GM12878 (cell line): ENCODE measurements around the gene SRMS. TPM values are rescaled to one million over a fixed set of nuclear protein-coding genes. Genes with fewer than 3 reads are reported as not detected.
A peak's percentile ranks its signal among the peaks of the same experiment; 100 is the strongest.

ENCODE experiments used
- ATAC-seq: fragments of 200-7000 bp; cut with Tn5 transposase; 3 replicates; pipeline ENCODE4 v1.9.1; 2020; ENCODE audit warnings: mild to moderate bottlenecking, moderate library complexity
- BruUV-seq: library from RNA; stranded (reverse); fragments of 400-500 nt; replicated peaks from 2 replicates; lab custom pipeline; 2021; lab: Mats Ljungman, UMichigan
- CTCF ChIA-PET: fragments of 300-600 bp; sonication (Branson Sonifier 250); formaldehyde crosslinking; extraction: SDS; loops from one replicate; lab custom pipeline; 2021; ENCODE audit warnings: inconsistent platforms; lab: Yijun Ruan, JAX
- POLR2A ChIA-PET: fragments of 350-600 bp; formaldehyde crosslinking; extraction: SDS; loops from one replicate; lab custom pipeline; 2021; ENCODE audit warnings: inconsistent platforms; lab: Charles Lee
- RAD21 ChIA-PET: fragments of 300-600 bp; sonication (Branson Sonifier 250); formaldehyde crosslinking; loops from one replicate; lab custom pipeline; 2023; ENCODE audit warnings: antibody characterized with exemption; ENCODE audit not compliant: unreplicated experiment; lab: Charles Lee
- SMC1A ChIA-PET: fragments of 300-600 bp; sonication (Branson Sonifier 250); formaldehyde crosslinking; loops from one replicate; lab custom pipeline; 2023; ENCODE audit not compliant: unreplicated experiment, uncharacterized antibody; lab: Charles Lee
- DNase-seq: peaks from one replicate; pipeline ENCODE4 v3.0.0-alpha.2; 2011; ENCODE audit warnings: low read depth, low spot score
- FAIRE-seq: peaks from 3 replicates; lab custom pipeline; 2011; peaks lifted over from hg19 to GRCh38; lab: Jason Lieb, UNC
- H2AFZ ChIP-seq: 2 replicates; pipeline ENCODE4 v1.6.0; 2011; ENCODE audit warnings: low read depth, low read length, control low read depth; ENCODE audit not compliant: control insufficient read depth
- H3K27ac ChIP-seq: 2 replicates; pipeline ENCODE4 v1.5.1; 2011; ENCODE audit warnings: control low read depth; ENCODE audit not compliant: control insufficient read depth, insufficient read depth
- H3K27me3 ChIP-seq, 2 experiments: replicated peaks in 1 of 2; 2 replicates each; pipeline versions ENCODE4 v1.6.0 to v1.6.1; 2011; ENCODE audit warnings: low read length in 1 of 2; ENCODE audit not compliant: control insufficient read depth in 2 of 2, insufficient read depth in 2 of 2
- H3K36me3 ChIP-seq, 2 experiments: 2 replicates each; pipeline ENCODE4 v1.5.1; 2011; ENCODE audit warnings: low read length in 1 of 2; ENCODE audit not compliant: control insufficient read depth in 2 of 2, insufficient read depth in 2 of 2
- H3K4me1 ChIP-seq: 2 replicates; pipeline ENCODE4 v1.6.1; 2011; ENCODE audit warnings: mild to moderate bottlenecking, low read length, moderate library complexity, mixed read lengths; ENCODE audit not compliant: control insufficient read depth, insufficient read depth
- H3K4me2 ChIP-seq: 2 replicates; pipeline ENCODE4 v1.6.0; 2011; ENCODE audit warnings: control low read depth; ENCODE audit not compliant: control insufficient read depth, insufficient read depth
- H3K4me3 ChIP-seq: fragments of 200-600 bp; sonication (generic); 2 replicates; pipeline ENCODE4 v1.5.1; 2016
- H3K79me2 ChIP-seq: 2 replicates; pipeline ENCODE4 v1.6.0; 2011; ENCODE audit warnings: low read length; ENCODE audit not compliant: control insufficient read depth, insufficient read depth
- H3K9ac ChIP-seq: 2 replicates; pipeline ENCODE4 v1.8.0; 2011; ENCODE audit warnings: low read length, control low read depth, mixed read lengths; ENCODE audit not compliant: control insufficient read depth, insufficient read depth
- H3K9me3 ChIP-seq: replicated peaks from 3 replicates; pipeline ENCODE4 v1.5.1; 2011; ENCODE audit warnings: mild to moderate bottlenecking, low read length; ENCODE audit not compliant: control insufficient read depth, insufficient read depth
- H4K20me1 ChIP-seq: 2 replicates; pipeline ENCODE4 v1.6.0; 2011; ENCODE audit not compliant: control insufficient read depth, insufficient read depth
- CBFB ChIP-seq: IDR thresholded peaks from 2 replicates; pipeline ENCODE4 v1.6.1; 2016; ENCODE audit warnings: antibody characterized with exemption, low read depth
- CREM ChIP-seq: IDR thresholded peaks from 2 replicates; pipeline ENCODE4 v1.6.1; 2014; ENCODE audit warnings: antibody characterized with exemption, low read depth
- DPF2 ChIP-seq: fragments of 450-650 bp; IDR thresholded peaks from 2 replicates; pipeline ENCODE4 v1.6.1; 2017; ENCODE audit warnings: mild to moderate bottlenecking
- EED ChIP-seq: sonication (generic); IDR thresholded peaks from 2 replicates; pipeline ENCODE4 v1.6.1; 2016; ENCODE audit warnings: antibody characterized with exemption, low read depth
- ETV6 ChIP-seq, 2 experiments: fragments of 450-650 bp in 1 of 2; IDR thresholded peaks in 1 of 2; conservative IDR thresholded peaks in 1 of 2; 2 replicates each; pipeline ENCODE4 v1.6.1; 2014; ENCODE audit warnings: antibody characterized with exemption in 1 of 2, borderline replicate concordance in 1 of 2, low read depth in 1 of 2, mild to moderate bottlenecking in 1 of 2, moderate library complexity in 1 of 2
- IKZF1 ChIP-seq: fragments of 450-650 bp; conservative IDR thresholded peaks from 2 replicates; pipeline ENCODE4 v1.6.1; 2017; ENCODE audit warnings: antibody characterized with exemption, mild to moderate bottlenecking
- IKZF2 ChIP-seq, 2 experiments: fragments of 450-650 bp; IDR thresholded peaks; 2 replicates each; pipeline ENCODE4 v1.6.1; 2017; ENCODE audit warnings: mild to moderate bottlenecking in 2 of 2, moderate library complexity in 2 of 2
- KAT2A ChIP-seq: conservative IDR thresholded peaks from 2 replicates; pipeline ENCODE4 v1.6.1; 2011; ENCODE audit warnings: low read depth, low read length; ENCODE audit not compliant: control insufficient read depth
- LARP7 ChIP-seq: fragments of 450-650 bp; IDR thresholded peaks from 2 replicates; pipeline ENCODE4 v1.6.1; 2017; ENCODE audit warnings: mild to moderate bottlenecking
- MEF2A ChIP-seq: IDR thresholded peaks from 2 replicates; pipeline ENCODE4 v1.6.1; 2011; ENCODE audit warnings: low read depth, mild to moderate bottlenecking, low read length, moderate library complexity; ENCODE audit not compliant: insufficient read depth
- NFIC ChIP-seq: IDR thresholded peaks from 2 replicates; pipeline ENCODE4 v1.6.1; 2012; ENCODE audit warnings: low read depth, mild to moderate bottlenecking, inconsistent platforms, low read length, moderate library complexity
- NFYA ChIP-seq: IDR thresholded peaks from 2 replicates; pipeline ENCODE4 v1.6.1; 2011; ENCODE audit warnings: low read depth, mild to moderate bottlenecking, low read length, improper control_type of control experiment, borderline replicate concordance
- NR2C1 ChIP-seq: fragments of 450-650 bp; IDR thresholded peaks from 2 replicates; pipeline ENCODE4 v1.6.1; 2017; ENCODE audit warnings: antibody characterized with exemption, mild to moderate bottlenecking, moderate library complexity
- NR2F1 ChIP-seq: fragments of 450-650 bp; conservative IDR thresholded peaks from 2 replicates; pipeline ENCODE4 v1.6.1; 2017; ENCODE audit warnings: mild to moderate bottlenecking
- PAX5 ChIP-seq: IDR thresholded peaks from 2 replicates; pipeline ENCODE4 v1.6.1; 2011; ENCODE audit warnings: low read depth, low read length, borderline replicate concordance
- RB1 ChIP-seq: fragments of 450-650 bp; formaldehyde crosslinking; IDR thresholded peaks from 2 replicates; pipeline ENCODE4 v1.6.1; 2017; ENCODE audit warnings: mild to moderate bottlenecking, borderline replicate concordance
- RUNX3 ChIP-seq: IDR thresholded peaks from 2 replicates; pipeline ENCODE4 v1.6.1; 2012; ENCODE audit warnings: low read length, inconsistent platforms
- SMARCA5 ChIP-seq: fragments of 450-650 bp; IDR thresholded peaks from 2 replicates; pipeline ENCODE4 v1.6.1; 2017; ENCODE audit warnings: mild to moderate bottlenecking
- SPI1 ChIP-seq: IDR thresholded peaks from 2 replicates; pipeline ENCODE4 v1.6.1; 2011; ENCODE audit warnings: low read depth, mild to moderate bottlenecking, low read length, moderate library complexity, borderline replicate concordance; ENCODE audit not compliant: insufficient read depth
- SREBF1 ChIP-seq: IDR thresholded peaks from 2 replicates; pipeline ENCODE4 v1.6.1; 2012; ENCODE audit warnings: mild to moderate bottlenecking, low read length
- TCF3 ChIP-seq: IDR thresholded peaks from 2 replicates; pipeline ENCODE4 v1.6.1; 2012; ENCODE audit warnings: low read depth, mild to moderate bottlenecking, low read length, borderline replicate concordance; ENCODE audit not compliant: insufficient read depth
- ZNF207 ChIP-seq: fragments of 450-650 bp; IDR thresholded peaks from 2 replicates; pipeline ENCODE4 v1.6.1; 2014; ENCODE audit warnings: antibody characterized with exemption, mild to moderate bottlenecking, borderline replicate concordance
- ZNF217 ChIP-seq: fragments of 450-650 bp; IDR thresholded peaks from 2 replicates; pipeline ENCODE4 v1.6.1; 2017; ENCODE audit warnings: antibody characterized with exemption, mild to moderate bottlenecking
- WGBS: methylation state at CpG from one replicate; pipeline ENCODE4 v1.1.6; 2016; ENCODE audit warnings: low lambda C conversion rate; ENCODE audit not compliant: insufficient replicate concordance, insufficient coverage; ENCODE audit errors: missing lambda C conversion rate; 5-methylcytosine and 5-hydroxymethylcytosine counted together
- in situ Hi-C: fragments of 300-500 bp; cut with MboI; formaldehyde crosslinking; loops from 9 replicates; pipeline ENCODE4 v1.14.3; 2018; ENCODE audit warnings: mixed read lengths
- intact Hi-C: fragments of 100-400 bp; cut with micrococcal nuclease; formaldehyde crosslinking; loops from one replicate; pipeline ENCODE4 v1.14.2; 2022; ENCODE audit not compliant: unreplicated experiment
- polyA plus RNA-seq, 11 experiments: library from polyadenylated mRNA; depleted of rRNA in 4 of 11; unstranded in 6 of 11; stranded (reverse) in 5 of 11; fragments of >200 nt; fragmentation: Nextera tagmentation in 4 of 11; fragmentation: Illumina TruSeq in 1 of 11; extraction: Ambion mirVana in 4 of 11; extraction: Trizol in 1 of 11; gene quantifications; 1 replicate in 1 of 11; 2 replicates in 10 of 11; pipeline versions ENCODE4 v1.2.1 to v1.2.3, GENCODE V29; 2011 to 2016; ENCODE audit warnings: inconsistent platforms in 2 of 11, missing spikeins in 2 of 11, low read depth in 1 of 11
- total RNA-seq, 4 experiments: library from RNA; depleted of rRNA in 3 of 4; stranded (reverse); fragments of >200 nt in 3 of 4; fragmentation: Illumina TruSeq in 1 of 4; extraction: Trizol in 1 of 4; gene quantifications; 2 replicates each; pipeline versions ENCODE4 v1.2.1 to v1.2.3, GENCODE V29; 2013 to 2021
- TF ChIP-seq, protein P1 (sequence below): IDR thresholded peaks from 2 replicates; pipeline ENCODE4 v1.6.1; 2011; ENCODE audit warnings: borderline replicate concordance, low read depth, mild to moderate bottlenecking, moderate library complexity, mixed read lengths, low read length; ENCODE audit not compliant: insufficient read depth; ENCODE audit errors: extremely low read length

Gene SRMS
- total and polyA plus RNA-seq, 10 of the 15 experiments (the other 5 are each of a cell fraction or from before 2014, with no cell fraction given), result not detected

DNA sequence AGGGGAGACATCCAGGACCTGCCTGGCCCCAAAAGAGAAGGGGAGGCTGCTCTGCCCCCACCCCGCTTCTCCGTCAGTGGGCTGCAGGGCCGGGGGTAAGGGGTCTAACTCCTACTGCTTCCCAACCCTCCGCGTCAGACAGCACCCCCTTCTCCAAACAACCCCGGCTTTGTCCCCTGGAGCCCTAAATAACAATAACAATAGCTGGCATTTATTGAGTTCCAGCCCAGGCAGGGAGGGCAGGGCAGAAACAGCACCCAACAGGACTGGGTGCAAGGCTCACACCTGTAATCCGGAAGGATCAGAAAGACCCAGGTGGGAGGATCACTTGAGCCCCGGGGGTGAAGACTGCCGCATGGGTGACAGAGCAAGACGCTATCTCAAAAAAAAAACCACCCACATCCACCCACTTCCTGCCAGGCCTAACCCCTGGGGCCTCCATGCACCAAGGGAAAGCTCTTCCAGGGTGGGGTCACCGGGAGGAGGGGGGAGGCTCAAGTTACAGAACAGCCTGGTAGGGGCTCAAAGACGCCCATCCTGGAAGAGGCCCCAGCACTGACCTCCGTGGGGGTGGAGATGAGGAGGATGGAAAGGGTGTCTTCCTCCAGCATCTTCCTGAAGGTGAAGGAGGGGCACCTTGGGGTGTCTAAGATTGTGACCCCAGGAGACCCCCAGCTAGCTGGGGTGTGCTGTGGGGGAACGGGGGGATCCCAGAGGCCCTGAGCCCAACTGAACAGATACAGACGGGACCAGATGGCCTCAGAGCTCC is 5.1 kb upstream of the SRMS start:
- ChIA-PET CTCF (interaction anchor here (0.6 to 2.2 kb wide), 6 partner anchors 10 to 243 kb away, joined by 3 to 9 read pairs (median 5); no protein-coding TSS in a partner anchor), POLR2A (interaction anchor here (0.6 to 2.2 kb wide), 9 partner anchors 9 to 303 kb away, joined by 3 to 11 read pairs (median 3); partner anchors contain the start of genes HELZ2, PPDPF and PTK6), SMC1A (interaction anchor here (0.6 to 3.5 kb wide), 3 partner anchors 15 to 89 kb away, joined by 3 to 16 read pairs (median 4); partner anchors contain the start of gene PTK6), RAD21 (interaction anchor here (1.0 to 2.0 kb wide), 6 partner anchors 8 to 89 kb away, joined by 3 to 23 read pairs (median 10); partner anchors contain the start of genes HELZ2 and PTK6)
- in situ Hi-C loops (no loop called here), intact Hi-C loops (loop anchor here (1.0 kb wide), 1 partner anchor 15 kb away; the partner anchor contains the start of gene PTK6)
- ATAC-seq, result peak; percentile 64
- peak overlapping the region; percentile 64 for H3K27ac ChIP-seq
- 2% methylated on average over 14 of the region's 15 CpGs for WGBS
- no peaks in the 10 kb centered on the region for H3K79me2 ChIP-seq
- peak; percentile 71 for FAIRE-seq
- H3K4me3 ChIP-seq, result peak overlapping the region; percentile 24; the same call in 1 of the 2 replicates
- no peaks in the 10 kb centered on the region for H3K36me3 ChIP-seq
- DNase-seq, result peak; percentile 52
- H3K9me3 ChIP-seq, result no peaks in the 10 kb centered on the region
- peaks cover 22% of the 10 kb centered on the region for H3K4me1 ChIP-seq
- H4K20me1 ChIP-seq, result no peaks in the 10 kb centered on the region; the same call in 1 of the 2 replicates
- H3K9ac ChIP-seq, result peak overlapping the region; percentile 16; the same call in 1 of the 2 replicates
- H3K27me3 ChIP-seq, result no peaks in the 10 kb centered on the region; a peak in 1 of 4 replicates
- no TSS peak for BruUV-seq
- peak overlapping the region; percentile 62 for H2AFZ ChIP-seq
- H3K4me2 ChIP-seq, result peak overlapping the region; percentile 89
- peak in 1 of 2 experiments; percentile 28; a peak in 1 of 4 replicates for TF ChIP-seq ETV6 (conservative IDR thresholded peaks at IDR 0.05 in 1 of 2, IDR thresholded peaks at IDR 0.05 in 1 of 2; ENCODE audit: borderline replicate concordance in 1 of 2, low read depth in 1 of 2)
- peak; percentile 44 to 45; a peak in 3 of 4 replicates for TF ChIP-seq IKZF2 (IDR thresholded peaks at IDR 0.05)
- TF ChIP-seq SREBF1, result no peak
- TF ChIP-seq DPF2, result 0 out of 2 replicates have a peak, but pooled peaks have one; percentile 23
- TF ChIP-seq, protein P1, sequence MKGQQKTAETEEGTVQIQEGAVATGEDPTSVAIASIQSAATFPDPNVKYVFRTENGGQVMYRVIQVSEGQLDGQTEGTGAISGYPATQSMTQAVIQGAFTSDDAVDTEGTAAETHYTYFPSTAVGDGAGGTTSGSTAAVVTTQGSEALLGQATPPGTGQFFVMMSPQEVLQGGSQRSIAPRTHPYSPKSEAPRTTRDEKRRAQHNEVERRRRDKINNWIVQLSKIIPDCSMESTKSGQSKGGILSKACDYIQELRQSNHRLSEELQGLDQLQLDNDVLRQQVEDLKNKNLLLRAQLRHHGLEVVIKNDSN, result no peak
- TF ChIP-seq LARP7, result 0 out of 2 replicates have a peak, but pooled peaks have one; percentile 22
- peak; percentile 89 for TF ChIP-seq RUNX3
- 0 out of 2 replicates have a peak, but pooled peaks have one; percentile 9 for TF ChIP-seq SPI1
- TF ChIP-seq MEF2A, result peak; percentile 56; the same call in 1 of the 2 replicates
- no peak for TF ChIP-seq KAT2A
- peak; percentile 85 for TF ChIP-seq EED
- 0 out of 2 replicates have a peak, but pooled peaks have one; percentile 26 for TF ChIP-seq ZNF207
- 0 out of 2 replicates have a peak, but pooled peaks have one; percentile 30 for TF ChIP-seq TCF3
- no peak for TF ChIP-seq RB1
- TF ChIP-seq NR2C1, result 0 out of 2 replicates have a peak, but pooled peaks have one; percentile 15
- peak; percentile 55 for TF ChIP-seq SMARCA5
- peak; percentile 45; the same call in 1 of the 2 replicates for TF ChIP-seq IKZF1
- TF ChIP-seq NFYA, result no peak
- TF ChIP-seq CBFB, result no peak
- peak; percentile 48; the same call in 1 of the 2 replicates for TF ChIP-seq NFIC
- 0 out of 2 replicates have a peak, but pooled peaks have one; percentile 24 for TF ChIP-seq ZNF217
- TF ChIP-seq PAX5, result peak; percentile 64; the same call in 1 of the 2 replicates
- TF ChIP-seq CREM, result peak; percentile 31; the same call in 1 of the 2 replicates
- peak; percentile 64 for TF ChIP-seq NR2F1
